IMR-90 (cell line): ENCODE data around the gene FMR1.

Source experiments
- BHLHE40 ChIP-seq: fragments of 150-350 bp; IDR thresholded peaks from 2 replicates; pipeline ENCODE4 v1.6.1; 2016; ENCODE audit warnings: mild to moderate bottlenecking, low read depth, low read length
- CEBPB ChIP-seq: IDR thresholded peaks from 2 replicates; pipeline ENCODE4 v1.6.1; 2012; ENCODE audit warnings: low read depth, low read length, improper control_type of control experiment
- CTCF ChIP-seq: conservative IDR thresholded peaks from 2 replicates; pipeline ENCODE4 v1.5.1; 2012; ENCODE audit warnings: mild to moderate bottlenecking, low read depth, low read length, improper control_type of control experiment
- MAFK ChIP-seq: IDR thresholded peaks from 2 replicates; pipeline ENCODE4 v1.6.1; 2012; ENCODE audit warnings: low read depth, low read length, improper control_type of control experiment
- MAZ ChIP-seq: IDR thresholded peaks from 2 replicates; pipeline ENCODE4 v1.6.1; 2012; ENCODE audit warnings: low read depth, mild to moderate bottlenecking, low read length, improper control_type of control experiment, moderate library complexity, borderline replicate concordance
- USF2 ChIP-seq: fragments of 150-350 bp; IDR thresholded peaks from 2 replicates; pipeline ENCODE4 v1.6.1; 2017; ENCODE audit warnings: mild to moderate bottlenecking, antibody characterized with exemption, low read length, low read depth

- TF ChIP-seq CEBPB, result no peak
- TF ChIP-seq CTCF, result no peak
- no peak for TF ChIP-seq MAZ
- TF ChIP-seq USF2, result no peak
- TF ChIP-seq BHLHE40, result no peak
- no peak for TF ChIP-seq MAFK
Observed at GRCh38 chrX:147948531-147948930, 36.8 kb downstream of the FMR1 start.
